DND-41 (cell line): ENCODE results near the gene DENND10.

ENCODE experiments used
- CTCF ChIP-seq: IDR thresholded peaks from 2 replicates; pipeline ENCODE4 v1.5.1; 2012; ENCODE audit warnings: borderline replicate concordance, low read length, moderate library complexity, mild to moderate bottlenecking; ENCODE audit not compliant: poor library complexity, severe bottlenecking; ENCODE audit errors: extremely low read depth
- EZH2 ChIP-seq: IDR thresholded peaks from 3 replicates; pipeline ENCODE4 v1.6.1; 2012; ENCODE audit warnings: borderline replicate concordance, low read depth, mild to moderate bottlenecking, moderate library complexity, low read length, inconsistent platforms; ENCODE audit not compliant: severe bottlenecking

- no peak for TF ChIP-seq CTCF
- no peak for TF ChIP-seq EZH2
Observed at GRCh38 chr10:119153041-119153440, 49.1 kb downstream of the DENND10 start.
